ENCODE data around the gene RAPGEF5.
"Not testable (repeated sequence)": the region's sequence is repeated elsewhere in the genome, so short reads cannot be mapped to it uniquely, and the experiment has no call there.

Gene RAPGEF5

DNA sequence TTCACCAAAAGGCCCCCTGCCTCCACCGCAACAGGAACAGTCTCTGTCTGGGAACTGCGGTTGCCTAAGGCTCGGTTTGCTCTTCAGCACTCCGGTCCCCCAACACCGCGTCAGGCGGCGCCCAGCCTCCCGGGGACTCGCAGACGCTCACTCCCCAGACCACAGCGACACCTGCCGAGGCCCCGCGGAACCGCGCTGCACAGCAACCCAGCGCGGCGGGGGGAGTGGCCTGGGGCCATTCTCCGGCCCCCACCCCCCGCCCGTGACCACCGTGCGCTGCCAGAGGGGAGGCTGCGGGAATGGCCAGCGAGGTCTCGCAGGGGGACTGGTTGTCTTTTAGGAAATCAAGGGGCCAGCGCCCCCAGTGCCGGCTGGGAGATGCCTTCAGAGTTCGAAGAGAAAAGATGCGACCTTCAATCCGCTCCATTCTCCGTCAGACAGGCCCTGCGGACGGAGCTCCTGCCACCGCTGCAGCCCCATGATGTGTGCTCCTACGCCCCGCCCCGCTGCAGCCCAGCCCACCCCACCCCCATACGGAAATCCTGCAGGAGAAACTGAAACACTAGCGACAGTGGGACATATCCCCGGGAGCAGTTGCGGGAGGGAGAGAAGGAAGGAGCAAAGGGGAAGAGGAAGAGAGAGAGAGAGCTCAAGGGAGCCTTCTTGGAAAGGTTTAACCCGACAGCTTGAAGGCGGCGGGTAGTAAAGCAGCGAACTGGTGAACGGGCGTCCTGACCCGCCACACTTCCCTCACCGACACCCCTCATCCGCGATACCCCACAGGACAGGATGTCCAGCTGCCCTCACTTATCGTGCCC, 273.9 kb downstream of the RAPGEF5 start:
- TF ChIP-seq, protein P1, sequence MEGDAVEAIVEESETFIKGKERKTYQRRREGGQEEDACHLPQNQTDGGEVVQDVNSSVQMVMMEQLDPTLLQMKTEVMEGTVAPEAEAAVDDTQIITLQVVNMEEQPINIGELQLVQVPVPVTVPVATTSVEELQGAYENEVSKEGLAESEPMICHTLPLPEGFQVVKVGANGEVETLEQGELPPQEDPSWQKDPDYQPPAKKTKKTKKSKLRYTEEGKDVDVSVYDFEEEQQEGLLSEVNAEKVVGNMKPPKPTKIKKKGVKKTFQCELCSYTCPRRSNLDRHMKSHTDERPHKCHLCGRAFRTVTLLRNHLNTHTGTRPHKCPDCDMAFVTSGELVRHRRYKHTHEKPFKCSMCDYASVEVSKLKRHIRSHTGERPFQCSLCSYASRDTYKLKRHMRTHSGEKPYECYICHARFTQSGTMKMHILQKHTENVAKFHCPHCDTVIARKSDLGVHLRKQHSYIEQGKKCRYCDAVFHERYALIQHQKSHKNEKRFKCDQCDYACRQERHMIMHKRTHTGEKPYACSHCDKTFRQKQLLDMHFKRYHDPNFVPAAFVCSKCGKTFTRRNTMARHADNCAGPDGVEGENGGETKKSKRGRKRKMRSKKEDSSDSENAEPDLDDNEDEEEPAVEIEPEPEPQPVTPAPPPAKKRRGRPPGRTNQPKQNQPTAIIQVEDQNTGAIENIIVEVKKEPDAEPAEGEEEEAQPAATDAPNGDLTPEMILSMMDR (IDR thresholded peaks at IDR 0.05; ENCODE audit: low read depth, low read length, missing control alignments), result peak; percentile 95
- peak; percentile 25 for DNase-seq (ENCODE audit: low read depth)

DNA sequence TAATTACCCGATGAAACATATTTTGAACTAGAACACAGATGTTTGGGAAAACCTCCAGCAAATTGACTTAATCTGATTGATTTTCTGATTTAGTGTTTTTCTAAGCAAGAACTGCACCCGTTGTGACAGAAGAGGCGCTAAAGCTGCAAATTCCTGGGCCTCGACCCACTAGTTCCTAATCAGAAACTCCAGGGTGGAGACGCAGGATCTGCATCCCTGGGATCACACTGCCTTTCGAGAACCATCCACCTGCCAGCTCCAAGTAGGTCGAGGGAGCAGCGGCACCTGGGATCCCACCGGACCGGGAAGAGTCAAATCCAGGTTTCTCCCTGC, 274.4 kb downstream of the RAPGEF5 start:
- TF ChIP-seq, protein P1 (IDR thresholded peaks at IDR 0.05; ENCODE audit: low read depth, low read length, missing control alignments), result no peak
- peak overlapping the region; percentile 59 for H3K4me3 ChIP-seq (ENCODE audit: low read depth, low read length)
- no peak for DNase-seq (ENCODE audit: low read depth)

More for the DNA sequence above, 273.9 kb downstream of the RAPGEF5 start:
- H3K4me3 ChIP-seq (ENCODE audit: low read depth, low read length), result peak overlapping the region; percentile 59

DNA sequence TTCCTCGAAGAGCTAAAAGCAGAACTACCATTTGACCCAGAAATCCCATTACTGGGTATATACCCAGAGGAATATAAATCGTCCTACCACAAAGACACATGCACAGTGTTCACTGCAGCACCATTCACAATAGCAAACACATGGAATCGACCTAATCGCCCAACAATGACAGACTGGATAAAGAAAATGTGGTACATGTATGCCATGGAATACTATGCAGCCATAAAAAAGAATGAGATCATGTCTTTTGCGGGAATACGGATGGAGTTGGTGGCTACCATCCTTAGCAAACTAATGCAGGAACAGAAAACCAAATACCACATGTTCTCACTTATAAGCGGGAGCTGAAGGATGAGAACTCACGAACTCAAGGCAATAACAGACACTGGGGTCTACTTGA, 276.7 kb downstream of the RAPGEF5 start:
- not testable (repeated sequence) for DNase-seq (ENCODE audit: low read depth); H3K4me3 ChIP-seq (ENCODE audit: low read depth, low read length)

DNA sequence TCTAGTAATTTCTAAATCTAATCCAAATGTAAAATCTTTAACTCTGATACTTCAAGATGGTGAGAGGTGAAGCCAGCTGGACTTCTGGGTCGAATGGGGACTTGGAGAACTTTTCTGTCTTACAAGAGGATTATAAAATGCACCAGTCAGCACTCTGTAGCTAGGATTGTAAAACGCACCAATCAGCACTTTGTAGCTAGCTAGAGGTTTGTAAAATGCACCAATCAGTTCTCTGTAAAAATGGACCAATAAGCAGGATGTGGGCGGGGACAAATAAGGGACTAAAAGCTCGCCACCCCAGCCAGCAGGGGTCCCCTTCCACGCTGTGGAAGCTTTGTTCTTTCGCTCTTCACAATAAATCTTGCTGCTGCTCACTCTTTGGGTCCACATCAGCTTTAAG, 278.1 kb downstream of the RAPGEF5 start:
- DNase-seq (ENCODE audit: low read depth); H3K4me3 ChIP-seq (ENCODE audit: low read depth, low read length): not testable (repeated sequence)

DNA sequence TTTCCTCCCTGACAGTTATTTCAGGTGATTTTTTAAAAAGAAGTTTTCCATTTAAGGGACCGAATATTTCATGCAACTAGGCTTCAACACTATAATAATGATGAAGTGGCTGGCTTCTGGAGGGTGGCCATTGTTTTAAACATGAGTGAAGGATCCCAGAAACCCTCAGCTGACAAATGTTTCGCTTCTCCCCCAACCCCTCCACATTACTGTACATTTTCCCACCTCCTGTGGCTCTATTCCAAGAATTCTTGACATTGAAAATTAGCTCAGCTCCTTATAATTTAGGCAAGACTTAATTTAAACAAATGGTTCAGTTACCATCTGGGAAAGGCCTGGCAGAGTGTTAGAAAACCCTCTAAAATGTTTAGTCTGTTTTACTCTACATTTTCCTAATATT, 281.4 kb downstream of the RAPGEF5 start:
- TF ChIP-seq, protein P1 (IDR thresholded peaks at IDR 0.05; ENCODE audit: low read depth, low read length, missing control alignments), result no peak
- no peak for DNase-seq (ENCODE audit: low read depth)
- no peak overlapping the region for H3K4me3 ChIP-seq (ENCODE audit: low read depth, low read length)

DNA sequence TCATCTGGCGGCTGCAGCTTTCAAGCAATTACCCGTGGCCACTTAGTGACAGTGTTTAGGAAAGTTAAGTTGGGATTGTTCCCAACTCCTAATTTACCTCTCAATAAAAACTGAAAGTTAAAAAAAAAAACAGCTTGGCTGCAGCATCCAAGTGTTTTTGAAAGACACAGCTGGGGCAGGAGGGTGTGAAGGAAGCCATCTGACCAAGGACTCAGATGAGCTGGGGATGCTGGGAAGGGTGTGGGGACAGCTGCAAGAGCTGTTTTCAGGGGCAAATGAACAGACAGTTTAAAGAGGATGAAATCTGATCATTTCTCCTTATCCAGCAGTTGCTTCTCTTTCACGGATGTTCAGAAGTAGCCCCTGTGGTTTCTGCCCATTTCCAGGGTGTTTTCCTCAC, 282.1 kb downstream of the RAPGEF5 start:
- TF ChIP-seq, protein P1 (IDR thresholded peaks at IDR 0.05; ENCODE audit: low read depth, low read length, missing control alignments), result no peak
- H3K4me3 ChIP-seq (ENCODE audit: low read depth, low read length), result no peak overlapping the region
- no peak for DNase-seq (ENCODE audit: low read depth)
